DLD1 (cell line): ENCODE data around the gene AUH.
"Not testable (repeated sequence)": the region's sequence is repeated elsewhere in the genome, so short reads cannot be mapped to it uniquely, and the experiment has no call there.

Source experiments
- in situ Hi-C: cut with HindIII; loops from 2 replicates; pipeline ENCODE4 v1.10.0; 2017; ENCODE audit warnings: low sequenced_read_pairs

AUH gene

GRCh38 chr9:91379426-91379825 lies 17.7 kb upstream of the AUH start:
- in situ Hi-C loops: no loop called here

- in situ Hi-C loops: no loop called here
Observed at GRCh38 chr9:91378695-91379127, 17.0 kb upstream of the AUH start.

GRCh38 chr9:91378054-91378453 lies 16.3 kb upstream of the AUH start:
- in situ Hi-C loops: not testable (repeated sequence)

- in situ Hi-C loops: no loop called here
Observed at GRCh38 chr9:91376239-91376638, 14.5 kb upstream of the AUH start.

- in situ Hi-C loops: no loop called here
Observed at GRCh38 chr9:91374939-91375338, 13.2 kb upstream of the AUH start.

- in situ Hi-C loops: no loop called here
Observed at GRCh38 chr9:91371894-91372293, 10.2 kb upstream of the AUH start.

GRCh38 chr9:91370006-91370405 lies 8.3 kb upstream of the AUH start:
- in situ Hi-C loops: not testable (repeated sequence)

GRCh38 chr9:91364702-91365101 lies 3.0 kb upstream of the AUH start:
- in situ Hi-C loops: no loop called here

GRCh38 chr9:91364005-91364404 lies 2.3 kb upstream of the AUH start:
- in situ Hi-C loops: no loop called here

GRCh38 chr9:91362051-91362611 lies 413 bp upstream of the AUH start:
- in situ Hi-C loops: no loop called here

GRCh38 chr9:91360551-91361290 lies 997 bp downstream of the AUH start:
- in situ Hi-C loops: no loop called here

GRCh38 chr9:91359734-91360470 lies 1.8 kb downstream of the AUH start:
- in situ Hi-C loops: no loop called here

- in situ Hi-C loops: no loop called here
Observed at GRCh38 chr9:91359083-91359482, 2.6 kb downstream of the AUH start.

- in situ Hi-C loops: loop anchor here (5.0 kb wide), 1 partner anchor 42 kb away; no protein-coding TSS in a partner anchor
Observed at GRCh38 chr9:91354881-91355280, 6.8 kb downstream of the AUH start.

- in situ Hi-C loops: no loop called here
Observed at GRCh38 chr9:91349115-91349555, 12.6 kb downstream of the AUH start.

- in situ Hi-C loops: no loop called here
Observed at GRCh38 chr9:91348191-91348807, 13.4 kb downstream of the AUH start.

- in situ Hi-C loops: no loop called here
Observed at GRCh38 chr9:91347377-91347776, 14.3 kb downstream of the AUH start.

- in situ Hi-C loops: no loop called here
Observed at GRCh38 chr9:91346644-91347043, 15.1 kb downstream of the AUH start.

GRCh38 chr9:91345978-91346377 lies 15.7 kb downstream of the AUH start:
- in situ Hi-C loops: no loop called here

GRCh38 chr9:91342575-91342974 lies 19.1 kb downstream of the AUH start:
- in situ Hi-C loops: no loop called here

GRCh38 chr9:91341749-91342148 lies 20.0 kb downstream of the AUH start:
- in situ Hi-C loops: no loop called here
